Calu3 (cell line): Measurements from ENCODE around the gene FZD4. TPM values are rescaled to one million over a fixed set of nuclear protein-coding genes. Genes with fewer than 3 reads are reported as not detected.

Source experiments
- BruUV-seq: library from RNA; stranded (reverse); fragments of 400-500 nt; replicated peaks from 2 replicates; lab custom pipeline; 2021; lab: Mats Ljungman, UMichigan
- CTCF ChIA-PET: fragments of 300-600 bp; sonication (Branson Sonifier 250); formaldehyde crosslinking; loops from one replicate; lab custom pipeline; 2022; ENCODE audit warnings: antibody characterized with exemption; lab: Charles Lee
- DNase-seq: peaks from one replicate; pipeline ENCODE4 v3.0.0; 2022
- H3K27ac Mint-ChIP-seq: one replicate; pipeline ENCODE4 v1.8.0; 2022; ENCODE audit warnings: mixed read lengths; ENCODE audit not compliant: unreplicated experiment
- H3K27me3 Mint-ChIP-seq: one replicate; pipeline ENCODE4 v1.8.0; 2022; ENCODE audit warnings: mixed read lengths; ENCODE audit not compliant: unreplicated experiment
- H3K36me3 Mint-ChIP-seq: one replicate; pipeline ENCODE4 v1.8.0; 2022; ENCODE audit warnings: mild to moderate bottlenecking, moderate library complexity, mixed read lengths; ENCODE audit not compliant: insufficient read depth, unreplicated experiment
- H3K4me1 Mint-ChIP-seq: one replicate; pipeline ENCODE4 v1.8.0; 2022; ENCODE audit warnings: mild to moderate bottlenecking, low read depth, mixed read lengths; ENCODE audit not compliant: unreplicated experiment
- H3K4me3 Mint-ChIP-seq: one replicate; pipeline ENCODE4 v1.8.0; 2022; ENCODE audit warnings: mild to moderate bottlenecking, low read depth, moderate library complexity, mixed read lengths; ENCODE audit not compliant: unreplicated experiment
- H3K9me3 Mint-ChIP-seq: one replicate; pipeline ENCODE4 v1.8.0; 2022; ENCODE audit warnings: low read depth, mixed read lengths; ENCODE audit not compliant: unreplicated experiment
- CTCF ChIP-seq: fragments of 200-600 bp; IDR thresholded peaks from one replicate; pipeline ENCODE4 v1.8.0; 2022; ENCODE audit warnings: antibody characterized with exemption; ENCODE audit not compliant: unreplicated experiment
- intact Hi-C: fragments of 100-400 bp; cut with micrococcal nuclease; formaldehyde crosslinking; loops from one replicate; pipeline ENCODE4 v1.10.0; 2022; ENCODE audit not compliant: unreplicated experiment
- total RNA-seq: library from RNA; stranded (reverse); gene quantifications from 2 replicates; pipeline ENCODE4 v1.2.3, GENCODE V29; 2022

Gene FZD4
- total RNA-seq, 1 experiment from 2014 or later, result 2.5 TPM

GRCh38 chr11:86906198-86906597 lies 49.0 kb downstream of the FZD4 start:
- Mint-ChIP-seq H3K9me3 (no peaks in the 10 kb centered on the region), H3K27ac (no peak overlapping the region), H3K4me3 (no peak overlapping the region), H3K36me3 (no peaks in the 10 kb centered on the region), H3K27me3 (no peaks in the 10 kb centered on the region), H3K4me1 (no peaks in the 10 kb centered on the region)
- no peak for TF ChIP-seq CTCF
- DNase-seq, result no peak
- intact Hi-C loops, result no loop called here
- BruUV-seq, result no TSS peak
- CTCF ChIA-PET, result no interaction called here

- no peaks in the 10 kb centered on the region for H3K27me3 Mint-ChIP-seq
- no peak for TF ChIP-seq CTCF
- H3K27ac Mint-ChIP-seq, result no peak overlapping the region
- H3K36me3 Mint-ChIP-seq, result no peaks in the 10 kb centered on the region
- BruUV-seq, result no TSS peak
- no peaks in the 10 kb centered on the region for H3K9me3 Mint-ChIP-seq
- H3K4me3 Mint-ChIP-seq, result no peak overlapping the region
- CTCF ChIA-PET, result no interaction called here
- no peaks in the 10 kb centered on the region for H3K4me1 Mint-ChIP-seq
- intact Hi-C loops, result no loop called here
- no peak for DNase-seq
Observed at GRCh38 chr11:86905252-86905651, 49.9 kb downstream of the FZD4 start.

- no peak for DNase-seq
- Mint-ChIP-seq H3K4me3 (no peak overlapping the region), H3K27me3 (no peaks in the 10 kb centered on the region), H3K27ac (no peak overlapping the region), H3K4me1 (no peaks in the 10 kb centered on the region), H3K36me3 (no peaks in the 10 kb centered on the region), H3K9me3 (no peaks in the 10 kb centered on the region)
- CTCF ChIA-PET, result no interaction called here
- no peak for TF ChIP-seq CTCF
- BruUV-seq, result no TSS peak
- intact Hi-C loops, result no loop called here
Observed at GRCh38 chr11:86904001-86904400, 51.2 kb downstream of the FZD4 start.

GRCh38 chr11:86902345-86902744 lies 52.9 kb downstream of the FZD4 start:
- H3K36me3 Mint-ChIP-seq, result no peaks in the 10 kb centered on the region
- no peak overlapping the region for H3K27ac Mint-ChIP-seq
- TF ChIP-seq CTCF, result no peak
- CTCF ChIA-PET, result no interaction called here
- intact Hi-C loops, result no loop called here
- H3K27me3 Mint-ChIP-seq, result no peaks in the 10 kb centered on the region
- H3K4me3 Mint-ChIP-seq, result no peak overlapping the region
- H3K4me1 Mint-ChIP-seq, result no peaks in the 10 kb centered on the region
- BruUV-seq, result no TSS peak
- DNase-seq, result no peak
- H3K9me3 Mint-ChIP-seq, result no peaks in the 10 kb centered on the region
